HFFc6 (cell line): ENCODE data around the gene CREB5. TPM values are rescaled to one million over a fixed set of nuclear protein-coding genes. Genes with fewer than 3 reads are reported as not detected.

Experiments
- DNase-seq: peaks from one replicate; pipeline ENCODE4 v3.0.0-alpha.2; 2018
- H3K27ac Mint-ChIP-seq: 2 replicates; pipeline ENCODE4 v1.8.0; 2020; ENCODE audit warnings: mild to moderate bottlenecking, mixed read lengths
- H3K27me3 Mint-ChIP-seq: 2 replicates; pipeline ENCODE4 v1.8.0; 2021; ENCODE audit warnings: mild to moderate bottlenecking, moderate library complexity, mixed read lengths; ENCODE audit not compliant: insufficient read depth
- H3K36me3 Mint-ChIP-seq: 2 replicates; pipeline ENCODE4 v1.8.0; 2021; ENCODE audit warnings: low read depth, mixed read lengths
- H3K4me1 Mint-ChIP-seq: 2 replicates; pipeline ENCODE4 v1.8.0; 2020; ENCODE audit warnings: low read depth, mixed read lengths
- H3K4me3 Mint-ChIP-seq: 2 replicates; pipeline ENCODE4 v1.8.0; 2020; ENCODE audit warnings: mild to moderate bottlenecking, moderate library complexity, mixed read lengths
- H3K9me3 Mint-ChIP-seq: 2 replicates; pipeline ENCODE4 v1.8.0; 2020; ENCODE audit warnings: mild to moderate bottlenecking, mixed read lengths
- total RNA-seq, 6 experiments: library from RNA; stranded (reverse); fragmentation: NEBNext Ultra II Directional; extraction: Animal tissue kit (Norgen Biotek cat#: 25700); gene quantifications; 2 replicates in 1 of 6; 3 replicates in 5 of 6; pipeline ENCODE4 v1.2.3, GENCODE V29; 2021
- TF ChIP-seq, protein P1 (sequence below): fragments of 200-600 bp; sonication (generic); IDR thresholded peaks from 2 replicates; pipeline ENCODE4 v1.5.0; 2021; ENCODE audit warnings: antibody characterized with exemption, mild to moderate bottlenecking

The CREB5 gene
- total RNA-seq, 6 experiments from 2014 or later: 0.60 to 0.90 (median 0.79) TPM

DNA sequence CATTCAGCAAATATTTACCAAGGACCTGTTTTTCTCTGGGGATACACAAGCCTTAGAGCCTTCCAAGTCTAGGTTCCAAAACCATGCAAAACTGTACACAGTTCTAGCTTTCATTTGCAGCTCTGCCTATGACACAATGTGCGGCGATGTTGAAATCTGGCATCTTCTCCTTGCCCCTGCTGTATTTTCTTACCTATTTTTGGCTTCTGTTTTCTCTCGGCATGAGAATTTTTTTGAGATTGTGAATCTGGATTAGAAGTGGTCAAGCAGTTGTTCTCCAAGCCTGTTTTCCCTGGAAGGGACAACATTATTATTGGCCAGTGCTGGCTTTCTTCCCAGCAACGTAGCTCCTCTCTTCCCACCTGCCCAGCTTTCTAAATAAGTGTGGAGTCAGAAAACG lies 176.3 kb downstream of the CREB5 start:
- Mint-ChIP-seq H3K4me3 (no peak overlapping the region), H3K27ac (no peak overlapping the region), H3K27me3 (peaks cover 16% of the 10 kb centered on the region; the same call in 1 of the 2 replicates), H3K4me1 (no peaks in the 10 kb centered on the region), H3K9me3 (peaks cover 4% of the 10 kb centered on the region; the same call in 1 of the 2 replicates), H3K36me3 (no peaks in the 10 kb centered on the region)
- TF ChIP-seq, protein P1, sequence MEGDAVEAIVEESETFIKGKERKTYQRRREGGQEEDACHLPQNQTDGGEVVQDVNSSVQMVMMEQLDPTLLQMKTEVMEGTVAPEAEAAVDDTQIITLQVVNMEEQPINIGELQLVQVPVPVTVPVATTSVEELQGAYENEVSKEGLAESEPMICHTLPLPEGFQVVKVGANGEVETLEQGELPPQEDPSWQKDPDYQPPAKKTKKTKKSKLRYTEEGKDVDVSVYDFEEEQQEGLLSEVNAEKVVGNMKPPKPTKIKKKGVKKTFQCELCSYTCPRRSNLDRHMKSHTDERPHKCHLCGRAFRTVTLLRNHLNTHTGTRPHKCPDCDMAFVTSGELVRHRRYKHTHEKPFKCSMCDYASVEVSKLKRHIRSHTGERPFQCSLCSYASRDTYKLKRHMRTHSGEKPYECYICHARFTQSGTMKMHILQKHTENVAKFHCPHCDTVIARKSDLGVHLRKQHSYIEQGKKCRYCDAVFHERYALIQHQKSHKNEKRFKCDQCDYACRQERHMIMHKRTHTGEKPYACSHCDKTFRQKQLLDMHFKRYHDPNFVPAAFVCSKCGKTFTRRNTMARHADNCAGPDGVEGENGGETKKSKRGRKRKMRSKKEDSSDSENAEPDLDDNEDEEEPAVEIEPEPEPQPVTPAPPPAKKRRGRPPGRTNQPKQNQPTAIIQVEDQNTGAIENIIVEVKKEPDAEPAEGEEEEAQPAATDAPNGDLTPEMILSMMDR: no peak
- no peak for DNase-seq

DNA sequence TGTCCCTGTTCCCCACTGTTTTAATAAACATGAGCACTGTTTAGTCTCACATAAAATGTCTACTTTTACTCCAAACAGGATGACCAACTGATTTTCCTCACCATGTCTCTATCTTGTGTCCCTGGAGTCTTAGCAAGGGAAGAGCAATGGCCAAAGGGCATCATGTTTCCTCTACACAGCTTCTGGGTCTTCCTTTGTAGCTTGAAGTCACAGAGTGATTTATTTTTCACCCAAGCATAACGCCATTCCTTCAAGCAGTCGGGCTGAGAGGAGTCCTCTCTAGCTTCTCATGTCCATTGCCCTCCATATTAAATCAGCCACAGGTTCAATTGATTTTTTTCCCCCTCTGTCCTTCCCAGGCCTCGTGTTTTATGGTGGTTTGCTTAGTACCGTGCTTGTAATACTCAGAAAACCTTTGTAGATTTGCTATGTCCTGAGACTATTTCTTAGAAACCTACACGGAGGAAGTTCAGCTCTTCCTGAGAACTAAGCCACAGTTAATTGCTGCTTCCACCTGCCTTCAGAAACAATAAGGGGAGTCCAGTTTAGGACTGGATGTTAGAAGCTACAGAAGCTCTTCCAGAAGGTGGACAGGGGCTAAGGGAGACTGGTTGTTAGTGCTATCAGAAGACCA lies 178.8 kb downstream of the CREB5 start:
- no peak overlapping the region for H3K27ac Mint-ChIP-seq
- H3K36me3 Mint-ChIP-seq: no peaks in the 10 kb centered on the region
- H3K9me3 Mint-ChIP-seq: no peaks in the 10 kb centered on the region; the same call in 1 of the 2 replicates
- peaks cover 2% of the 10 kb centered on the region for H3K27me3 Mint-ChIP-seq
- H3K4me3 Mint-ChIP-seq: no peak overlapping the region
- no peaks in the 10 kb centered on the region for H3K4me1 Mint-ChIP-seq
- DNase-seq: no peak
- TF ChIP-seq, protein P1: no peak

DNA sequence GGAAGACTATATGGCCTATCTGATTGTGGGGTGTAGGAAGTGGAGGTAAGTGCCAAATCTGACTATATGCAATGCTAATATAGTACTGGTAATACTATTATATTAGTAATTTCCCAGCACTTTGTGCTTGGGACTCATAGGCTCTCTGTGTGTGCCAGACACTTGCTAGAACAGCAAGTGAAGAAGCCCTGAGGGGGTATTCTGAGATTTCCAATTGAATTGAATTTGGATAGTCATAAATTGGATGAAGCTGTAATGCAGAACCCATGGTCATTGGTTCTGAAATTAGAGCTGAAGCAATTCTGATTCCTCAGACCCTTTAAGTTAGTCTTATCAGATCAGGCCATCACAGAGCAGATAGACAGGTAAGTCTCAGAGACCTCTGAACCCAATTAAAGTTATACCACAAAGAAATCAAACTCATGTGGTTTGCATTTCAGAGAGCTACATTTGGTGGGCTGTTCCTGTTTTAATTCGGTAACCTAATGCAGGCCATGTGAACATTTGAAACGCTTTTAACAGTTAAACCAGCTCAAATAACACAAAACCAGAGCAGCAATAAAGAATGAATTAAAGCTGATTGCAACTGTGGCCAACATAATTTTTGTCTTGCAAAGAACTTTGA lies 179.5 kb downstream of the CREB5 start:
- no peaks in the 10 kb centered on the region for H3K4me1 Mint-ChIP-seq
- H3K27me3 Mint-ChIP-seq: peaks cover 2% of the 10 kb centered on the region
- H3K9me3 Mint-ChIP-seq: no peaks in the 10 kb centered on the region; the same call in 1 of the 2 replicates
- H3K4me3 Mint-ChIP-seq: no peak overlapping the region
- TF ChIP-seq, protein P1: no peak
- DNase-seq: no peak
- no peak overlapping the region for H3K27ac Mint-ChIP-seq
- H3K36me3 Mint-ChIP-seq: no peaks in the 10 kb centered on the region

DNA sequence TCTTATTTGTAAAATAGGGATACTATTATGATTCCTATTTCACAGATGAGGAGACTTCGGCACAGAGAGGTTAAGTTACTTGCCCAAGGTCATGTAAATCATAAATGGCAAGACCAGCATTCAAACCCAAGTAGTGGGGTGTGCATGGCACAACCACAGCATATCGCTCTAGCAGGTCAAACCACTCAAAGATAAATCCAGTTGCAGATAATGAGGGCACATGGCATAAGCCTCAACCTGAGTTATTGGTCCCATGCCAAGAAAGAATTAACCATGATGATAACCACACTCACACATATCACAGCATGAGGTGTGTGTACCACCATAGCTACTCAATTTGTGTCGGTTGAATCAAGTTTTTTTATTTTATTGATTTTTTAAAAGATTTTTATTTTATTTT lies 180.5 kb downstream of the CREB5 start:
- H3K9me3 Mint-ChIP-seq: no peaks in the 10 kb centered on the region; the same call in 1 of the 2 replicates
- no peaks in the 10 kb centered on the region for H3K4me1 Mint-ChIP-seq
- H3K4me3 Mint-ChIP-seq: no peak overlapping the region
- no peak overlapping the region for H3K27ac Mint-ChIP-seq
- no peak for DNase-seq
- TF ChIP-seq, protein P1: no peak
- H3K27me3 Mint-ChIP-seq: peaks cover 2% of the 10 kb centered on the region
- no peaks in the 10 kb centered on the region for H3K36me3 Mint-ChIP-seq

DNA sequence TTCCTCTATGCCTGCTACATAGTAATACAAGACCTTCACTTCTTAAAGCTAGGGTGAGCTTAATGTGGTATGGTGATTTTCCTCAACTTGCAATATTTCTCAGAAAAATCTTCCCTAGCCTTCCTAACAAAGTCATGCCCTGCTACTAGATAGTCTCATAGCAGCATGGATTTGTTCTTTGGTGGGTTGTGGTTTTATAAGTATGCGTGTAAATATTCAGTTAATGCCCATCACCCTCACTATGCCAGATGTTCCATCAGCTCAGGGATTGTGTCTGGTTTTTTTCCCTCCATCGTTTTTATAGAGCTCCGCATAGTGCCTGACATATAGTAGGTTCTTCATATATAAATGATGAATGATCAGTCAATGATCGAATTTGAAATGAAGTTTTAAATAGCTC lies 182.8 kb downstream of the CREB5 start:
- Mint-ChIP-seq H3K27me3 (peaks cover 2% of the 10 kb centered on the region), H3K9me3 (no peaks in the 10 kb centered on the region; the same call in 1 of the 2 replicates), H3K36me3 (no peaks in the 10 kb centered on the region), H3K4me3 (no peak overlapping the region), H3K27ac (no peak overlapping the region), H3K4me1 (no peaks in the 10 kb centered on the region)
- no peak for DNase-seq
- TF ChIP-seq, protein P1: no peak
